ENCODE data around the gene CAPN8.

Gene CAPN8

DNA sequence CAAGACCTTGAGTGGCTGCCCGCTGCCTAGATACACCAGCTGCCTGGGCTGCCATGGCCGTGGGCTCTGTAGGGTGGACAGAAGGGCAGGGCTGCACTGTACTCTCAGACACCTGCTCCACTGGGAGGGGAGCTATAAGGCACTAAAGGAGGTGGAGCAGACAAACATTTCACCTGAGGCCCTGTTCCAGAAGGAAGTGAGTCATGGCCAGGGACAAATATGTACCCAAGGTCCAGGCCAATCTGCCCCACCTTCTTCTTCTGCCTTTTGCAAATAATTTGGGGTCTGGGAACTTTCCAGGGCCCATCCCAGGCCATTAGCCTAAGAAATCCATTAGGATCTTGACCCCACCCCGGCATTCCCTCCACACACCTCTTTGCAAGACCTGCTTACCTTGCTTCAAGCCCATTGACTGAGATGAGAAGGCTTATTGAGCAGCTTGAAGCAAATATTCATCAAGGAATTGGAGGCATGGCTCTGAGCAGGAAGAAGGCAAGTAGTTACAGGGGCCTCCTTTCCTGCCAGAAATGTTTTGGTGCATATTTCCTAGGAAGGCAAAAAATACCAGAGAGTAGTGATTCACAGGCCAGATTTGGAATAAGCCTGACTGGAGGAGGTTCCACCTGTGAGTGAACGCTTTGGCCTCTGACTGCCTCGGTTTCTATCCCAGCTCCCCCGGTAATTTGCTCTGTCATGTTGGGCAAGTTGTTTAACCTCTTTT is at the start of gene CAPN8:
CAPN8 (minus strand) TSS at position 110 of the 721 bp plus-strand sequence; CDS start at position 55, 55 bp downstream.
- TF ChIP-seq, protein P1, sequence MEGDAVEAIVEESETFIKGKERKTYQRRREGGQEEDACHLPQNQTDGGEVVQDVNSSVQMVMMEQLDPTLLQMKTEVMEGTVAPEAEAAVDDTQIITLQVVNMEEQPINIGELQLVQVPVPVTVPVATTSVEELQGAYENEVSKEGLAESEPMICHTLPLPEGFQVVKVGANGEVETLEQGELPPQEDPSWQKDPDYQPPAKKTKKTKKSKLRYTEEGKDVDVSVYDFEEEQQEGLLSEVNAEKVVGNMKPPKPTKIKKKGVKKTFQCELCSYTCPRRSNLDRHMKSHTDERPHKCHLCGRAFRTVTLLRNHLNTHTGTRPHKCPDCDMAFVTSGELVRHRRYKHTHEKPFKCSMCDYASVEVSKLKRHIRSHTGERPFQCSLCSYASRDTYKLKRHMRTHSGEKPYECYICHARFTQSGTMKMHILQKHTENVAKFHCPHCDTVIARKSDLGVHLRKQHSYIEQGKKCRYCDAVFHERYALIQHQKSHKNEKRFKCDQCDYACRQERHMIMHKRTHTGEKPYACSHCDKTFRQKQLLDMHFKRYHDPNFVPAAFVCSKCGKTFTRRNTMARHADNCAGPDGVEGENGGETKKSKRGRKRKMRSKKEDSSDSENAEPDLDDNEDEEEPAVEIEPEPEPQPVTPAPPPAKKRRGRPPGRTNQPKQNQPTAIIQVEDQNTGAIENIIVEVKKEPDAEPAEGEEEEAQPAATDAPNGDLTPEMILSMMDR (IDR thresholded peaks at IDR 0.05; ENCODE audit: low read length, missing control alignments) = no peak
- H3K4me3 ChIP-seq (replicated peaks; ENCODE audit: low read depth, low read length) = no peak within 1 kb of the TSS
- no peak for DNase-seq (ENCODE audit: low read depth)

DNA sequence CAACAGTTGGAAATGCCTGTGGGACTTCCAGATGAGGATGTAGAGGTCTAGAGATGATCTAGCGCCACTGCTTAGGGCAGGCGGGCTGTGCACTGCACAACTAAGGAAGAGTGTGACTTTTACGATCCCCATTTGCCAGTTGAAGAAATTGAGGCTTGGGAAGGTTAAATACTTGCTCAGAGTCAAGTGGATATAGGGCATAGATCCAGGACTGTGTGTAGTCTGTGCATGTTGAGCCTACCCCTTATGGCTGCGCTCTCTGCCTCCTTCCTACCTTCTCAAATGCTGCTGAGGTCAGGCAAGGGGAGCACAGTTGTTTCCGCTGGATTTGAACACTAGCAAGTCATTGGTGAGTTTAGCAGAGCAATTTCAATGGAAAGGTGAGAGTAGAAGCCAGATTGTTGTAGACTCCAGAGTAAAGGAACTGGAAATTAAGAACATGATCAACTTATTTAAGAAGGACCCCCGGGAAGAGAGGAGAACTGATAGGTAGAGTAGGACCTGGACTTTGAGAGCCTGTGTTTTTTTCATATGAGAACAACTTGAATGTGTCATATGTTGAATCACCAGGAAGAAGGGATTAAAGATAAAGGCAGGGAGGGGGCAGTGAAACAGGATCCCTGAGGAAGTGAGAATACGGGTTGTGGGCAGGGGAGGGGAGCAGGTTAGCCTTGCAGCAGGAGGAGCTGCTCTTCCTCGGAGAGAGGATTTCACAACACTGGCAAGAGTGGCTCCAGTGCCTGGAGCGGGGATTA is 49.5 kb upstream of the CAPN8 start:
- DNase-seq (ENCODE audit: low read depth) = peak; percentile 47
- TF ChIP-seq, protein P1 (IDR thresholded peaks at IDR 0.05; ENCODE audit: low read length, missing control alignments) = no peak
- peak overlapping the region; percentile 11 for H3K4me3 ChIP-seq (replicated peaks; ENCODE audit: low read depth, low read length)

DNA sequence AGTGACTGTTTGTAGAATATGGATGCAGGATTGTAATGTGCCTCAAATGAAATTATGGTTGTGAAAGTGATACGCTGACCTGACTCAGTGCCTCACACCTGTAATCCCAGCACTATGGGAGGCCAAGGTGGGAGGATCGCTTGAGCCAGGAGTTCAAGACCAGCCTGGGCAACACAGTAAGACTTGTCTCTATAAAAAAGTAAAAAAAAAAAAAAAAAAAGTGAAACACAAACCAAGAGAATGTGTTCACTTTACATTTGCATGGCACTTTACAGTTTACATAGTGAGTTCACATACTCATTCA is 48.9 kb upstream of the CAPN8 start:
- TF ChIP-seq, protein P1 (IDR thresholded peaks at IDR 0.05; ENCODE audit: low read length, missing control alignments) = no peak
- DNase-seq (ENCODE audit: low read depth) = no peak
- H3K4me3 ChIP-seq (replicated peaks; ENCODE audit: low read depth, low read length) = peak overlapping the region; percentile 80

DNA sequence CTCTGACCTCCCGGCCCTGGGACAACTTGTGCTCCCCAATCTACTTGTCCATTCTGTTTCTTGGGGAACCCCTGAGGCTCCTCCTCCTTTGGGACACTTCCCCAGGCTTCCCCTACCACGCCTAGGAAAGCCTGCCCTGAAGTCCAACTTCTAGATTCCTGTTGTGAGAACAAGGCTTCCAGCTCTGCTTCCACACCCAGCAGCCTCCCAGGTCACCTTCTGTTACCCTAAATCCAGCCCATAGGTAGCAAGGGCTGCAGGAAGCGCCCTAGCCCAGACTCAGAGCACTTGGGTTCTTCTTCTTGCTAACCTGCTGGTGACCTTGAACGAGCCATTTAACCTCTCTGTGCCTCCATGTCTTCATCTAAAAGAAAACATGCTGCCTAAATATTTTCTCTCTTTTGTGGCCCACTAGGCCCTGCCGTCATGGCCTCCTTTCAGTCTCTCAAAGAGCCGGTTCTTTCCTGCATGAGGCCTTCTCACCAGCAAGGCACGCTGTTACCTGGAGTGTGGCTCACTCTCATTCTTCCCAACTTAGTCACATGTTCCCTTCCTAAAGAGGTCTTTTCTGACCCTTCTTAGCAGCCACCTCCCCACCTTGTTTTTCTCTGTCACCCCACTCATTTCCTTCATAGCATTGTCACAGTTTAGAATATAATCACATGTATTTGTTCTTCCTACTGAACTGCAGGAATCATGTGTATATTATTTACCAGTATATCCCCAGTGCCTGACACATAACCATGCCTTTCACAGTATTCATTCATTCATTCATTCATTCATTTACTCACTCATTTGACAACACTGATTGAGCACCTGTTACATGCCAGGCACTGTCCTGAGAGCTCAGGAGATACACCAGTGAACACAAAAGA is 48.3 kb upstream of the CAPN8 start:
- peak overlapping the region; percentile 80 for H3K4me3 ChIP-seq (replicated peaks; ENCODE audit: low read depth, low read length)
- peak; percentile 36 for DNase-seq (ENCODE audit: low read depth)
- TF ChIP-seq, protein P1 (IDR thresholded peaks at IDR 0.05; ENCODE audit: low read length, missing control alignments) = no peak

DNA sequence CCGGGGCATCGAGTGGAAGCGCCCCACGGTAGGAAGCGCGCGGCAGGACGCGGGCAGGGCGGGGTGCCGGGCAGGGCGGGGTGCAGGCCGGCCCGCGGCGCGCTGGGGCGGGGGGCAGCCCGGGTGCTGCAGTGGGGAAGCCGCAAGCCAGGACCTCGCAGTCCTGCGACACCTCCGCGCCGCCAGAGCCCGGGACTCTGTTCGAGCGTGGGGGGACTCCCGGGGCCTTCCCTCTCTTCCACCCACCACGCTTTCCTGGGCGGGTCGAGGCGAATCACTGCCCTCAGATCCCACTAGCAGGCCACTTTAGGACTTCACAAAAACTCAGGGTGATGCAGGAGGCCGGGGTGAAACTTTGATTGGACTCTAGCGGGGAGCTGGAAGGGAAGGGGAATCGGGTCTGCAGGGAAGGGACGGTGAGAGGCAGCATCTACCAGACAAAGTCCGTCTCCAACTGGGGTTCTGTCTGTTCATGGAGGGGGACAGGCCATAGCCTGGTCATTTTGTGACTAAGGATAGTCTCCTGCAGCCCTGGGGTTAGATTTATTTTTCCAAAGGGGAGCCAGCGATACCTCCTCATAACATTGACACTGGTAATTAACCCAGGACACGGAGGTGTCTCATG is 47.5 kb upstream of the CAPN8 start:
- DNase-seq (ENCODE audit: low read depth) = peak; percentile 30
- H3K4me3 ChIP-seq (replicated peaks; ENCODE audit: low read depth, low read length) = peak overlapping the region; percentile 80
- TF ChIP-seq, protein P1 (IDR thresholded peaks at IDR 0.05; ENCODE audit: low read length, missing control alignments) = no peak

DNA sequence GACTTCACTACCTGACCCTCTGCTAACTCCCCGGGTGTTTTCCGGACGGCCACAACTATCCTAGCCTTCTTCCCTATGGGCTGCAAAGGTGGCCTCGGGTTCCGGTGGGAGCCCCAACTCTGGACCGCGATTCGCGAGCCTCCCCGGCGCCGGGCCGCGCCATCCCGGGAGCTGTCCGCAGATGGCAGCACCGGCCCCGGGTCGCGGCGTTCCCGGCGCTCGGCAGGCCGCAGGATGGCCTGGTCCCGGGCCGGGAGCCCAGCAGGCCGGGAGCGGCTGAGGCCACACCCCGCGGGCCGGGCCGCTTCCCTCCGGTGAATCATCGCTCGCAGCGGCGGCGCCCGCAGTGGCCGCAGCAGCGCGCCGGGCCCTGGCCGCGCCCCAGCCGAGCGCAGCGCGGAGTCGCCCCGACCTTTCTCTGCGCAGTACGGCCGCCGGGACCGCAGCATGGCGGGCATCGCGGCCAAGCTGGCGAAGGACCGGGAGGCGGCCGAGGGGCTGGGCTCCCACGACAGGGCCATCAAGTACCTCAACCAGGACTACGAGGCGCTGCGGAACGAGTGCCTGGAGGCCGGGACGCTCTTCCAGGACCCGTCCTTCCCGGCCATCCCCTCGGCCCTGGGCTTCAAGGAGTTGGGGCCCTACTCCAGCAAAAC is 46.8 kb upstream of the CAPN8 start, which contains the start of gene CAPN2:
CAPN2 (plus strand) TSS at position 346 of the 656 bp plus-strand sequence; CDS start at position 448, 102 bp downstream.
- TF ChIP-seq, protein P1 (IDR thresholded peaks at IDR 0.05; ENCODE audit: low read length, missing control alignments) = peak; percentile 34
- H3K4me3 ChIP-seq (replicated peaks; ENCODE audit: low read depth, low read length) = peak within 1 kb of the TSS; percentile 80
- peak; percentile 87 for DNase-seq (ENCODE audit: low read depth)
